ENCODE data around the gene DMGDH. TPM values are rescaled to one million over a fixed set of nuclear protein-coding genes. Genes with fewer than 3 reads are reported as not detected.

Gene DMGDH
- total and polyA plus RNA-seq, 2 of the 4 experiments (the other 2 are of a cell fraction), result 0.18 TPM; not detected in 1

DNA sequence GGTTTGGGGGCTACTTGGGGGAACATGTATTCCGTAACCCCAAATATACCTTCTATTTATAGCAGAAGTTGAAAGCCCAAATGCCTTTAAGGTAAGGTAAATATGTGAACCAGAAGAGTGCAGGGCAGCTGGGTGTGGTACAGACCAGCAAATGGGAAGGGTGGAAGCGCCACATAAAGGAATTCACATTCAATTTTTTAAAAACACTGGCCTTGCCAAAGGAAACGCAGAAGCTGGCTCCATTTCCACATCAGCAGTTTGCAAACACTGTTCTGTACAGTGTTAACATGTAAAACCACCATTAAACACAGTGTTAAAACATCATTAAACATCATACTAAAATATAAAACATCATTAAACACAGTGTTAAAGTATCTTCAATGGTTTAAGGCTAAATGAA is 38.6 kb upstream of the DMGDH start:
- H2AK5ac ChIP-seq (ENCODE audit: low read depth, low read length), result no peak overlapping the region
- H3K4me3 ChIP-seq (ENCODE audit: insufficient read depth, low read depth, low read length), result no peak overlapping the region
- no peak overlapping the region for H2AFZ ChIP-seq (replicated peaks; ENCODE audit: low read length, poor library complexity)
- H3K9me1 ChIP-seq (ENCODE audit: insufficient read depth, low read length), result no peaks in the 10 kb centered on the region
- WGBS, 2 experiments (ENCODE audit: extremely low coverage in 2 of 2, insufficient read length in 1 of 2), result no CpG with 5 or more reads among the region's 3 CpGs
- H3K79me1 ChIP-seq (ENCODE audit: low read depth in 1 of 2, low read length in 2 of 2), result no peaks in the 10 kb centered on the region
- H3K14ac ChIP-seq (replicated peaks; ENCODE audit: low read depth, low read length), result no peak overlapping the region
- in situ Hi-C loops (cut with MboI; ENCODE audit: low sequenced_read_pairs) (no loop called here), intact Hi-C loops (cut with micrococcal nuclease) (no loop called here), dilution Hi-C loops (cut with HindIII; ENCODE audit: low sequenced_read_pairs, unreplicated experiment) (no loop called here)
- peaks cover 54% of the 10 kb centered on the region for H3K27me3 ChIP-seq (ENCODE audit: control insufficient read depth, insufficient read depth, low read length)
- no peaks in the 10 kb centered on the region for H3K9me3 ChIP-seq (ENCODE audit: control insufficient read depth, insufficient read depth, low read length)
- no peak overlapping the region; the same call in 1 of the 2 replicates for H3K56ac ChIP-seq (ENCODE audit: extremely low read depth, insufficient read depth, low read length)
- H2BK5ac ChIP-seq (ENCODE audit: low read depth, low read length, poor library complexity, severe bottlenecking), result no peak overlapping the region
- no peaks in the 10 kb centered on the region for H4K20me1 ChIP-seq (ENCODE audit: insufficient read depth, low read length)
- no peak for TF ChIP-seq CHD1 (IDR thresholded peaks at IDR 0.05; ENCODE audit: low read depth, low read length)
- TF ChIP-seq RCOR1 (IDR thresholded peaks at IDR 0.05; ENCODE audit: insufficient replicate concordance, low read length), result no peak
- TF ChIP-seq FOS (IDR thresholded peaks at IDR 0.05; ENCODE audit: low read depth, low read length), result no peak
- no peak for TF ChIP-seq MAZ (IDR thresholded peaks at IDR 0.05; ENCODE audit: borderline replicate concordance, low read depth, low read length)
- TF ChIP-seq SMC3 (IDR thresholded peaks at IDR 0.05; ENCODE audit: low read depth, low read length), result no peak
- TF ChIP-seq CEBPB (IDR thresholded peaks at IDR 0.05; ENCODE audit: low read depth, low read length), result no peak
- TF ChIP-seq MAFK (IDR thresholded peaks at IDR 0.05; ENCODE audit: low read depth, low read length), result no peak
- TF ChIP-seq POLR2A (IDR thresholded peaks at IDR 0.05; ENCODE audit: low read depth, low read length), result no peak
- TF ChIP-seq, protein P1, sequence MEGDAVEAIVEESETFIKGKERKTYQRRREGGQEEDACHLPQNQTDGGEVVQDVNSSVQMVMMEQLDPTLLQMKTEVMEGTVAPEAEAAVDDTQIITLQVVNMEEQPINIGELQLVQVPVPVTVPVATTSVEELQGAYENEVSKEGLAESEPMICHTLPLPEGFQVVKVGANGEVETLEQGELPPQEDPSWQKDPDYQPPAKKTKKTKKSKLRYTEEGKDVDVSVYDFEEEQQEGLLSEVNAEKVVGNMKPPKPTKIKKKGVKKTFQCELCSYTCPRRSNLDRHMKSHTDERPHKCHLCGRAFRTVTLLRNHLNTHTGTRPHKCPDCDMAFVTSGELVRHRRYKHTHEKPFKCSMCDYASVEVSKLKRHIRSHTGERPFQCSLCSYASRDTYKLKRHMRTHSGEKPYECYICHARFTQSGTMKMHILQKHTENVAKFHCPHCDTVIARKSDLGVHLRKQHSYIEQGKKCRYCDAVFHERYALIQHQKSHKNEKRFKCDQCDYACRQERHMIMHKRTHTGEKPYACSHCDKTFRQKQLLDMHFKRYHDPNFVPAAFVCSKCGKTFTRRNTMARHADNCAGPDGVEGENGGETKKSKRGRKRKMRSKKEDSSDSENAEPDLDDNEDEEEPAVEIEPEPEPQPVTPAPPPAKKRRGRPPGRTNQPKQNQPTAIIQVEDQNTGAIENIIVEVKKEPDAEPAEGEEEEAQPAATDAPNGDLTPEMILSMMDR (conservative IDR thresholded peaks at IDR 0.05; ENCODE audit: low read depth, low read length), result no peak
- TF ChIP-seq NFE2L2 (IDR thresholded peaks at IDR 0.05; ENCODE audit: low read depth, low read length), result no peak
- no peak overlapping the region for H3K27ac ChIP-seq (ENCODE audit: insufficient read depth, low read length)
- H2BK15ac ChIP-seq (ENCODE audit: low read depth, low read length), result no peak overlapping the region
- H3K23ac ChIP-seq (ENCODE audit: low read depth, low read length), result no peak overlapping the region
- no peak overlapping the region for H3K18ac ChIP-seq (ENCODE audit: low read depth, low read length)
- H3K9ac ChIP-seq (ENCODE audit: low read depth, low read length), result no peak overlapping the region
- H2AK9ac ChIP-seq (replicated peaks; ENCODE audit: low read depth, low read length, poor library complexity), result no peak overlapping the region
- H4K5ac ChIP-seq (ENCODE audit: low read depth, low read length), result no peak overlapping the region
- no peak overlapping the region for H2BK120ac ChIP-seq (ENCODE audit: low read depth, low read length)
- no peak overlapping the region for H3K4me2 ChIP-seq (ENCODE audit: low read depth, low read length)
- ATAC-seq (ENCODE audit: low read depth) (no peak), DNase-seq (no peak)
- H3K36me3 ChIP-seq (ENCODE audit: control insufficient read depth, insufficient read depth, low read length), result no peaks in the 10 kb centered on the region
- H4K91ac ChIP-seq (ENCODE audit: insufficient read depth, low read depth, low read length), result no peak overlapping the region
- POLR2A ChIA-PET (ENCODE audit: unreplicated experiment), result no interaction called here
- H4K8ac ChIP-seq (ENCODE audit: low read depth in 2 of 2, low read length in 2 of 2), result no peak overlapping the region
- H2BK20ac ChIP-seq (ENCODE audit: low read depth, low read length), result no peak overlapping the region
- BruUV-seq (replicated peaks), result no TSS peak
- no peaks in the 10 kb centered on the region for H3K4me1 ChIP-seq (ENCODE audit: control insufficient read depth, insufficient read depth, low read length)
- CTCF ChIA-PET, result no interaction called here
- no peak overlapping the region for H3K4ac ChIP-seq (ENCODE audit: low read depth, low read length)
